ENCODE data around the gene APOL6. TPM values are rescaled to one million over a fixed set of nuclear protein-coding genes. Genes with fewer than 3 reads are reported as not detected.
"Not testable (repeated sequence)": the region's sequence is repeated elsewhere in the genome, so short reads cannot be mapped to it uniquely, and the experiment has no call there.

The APOL6 gene
- total and polyA plus RNA-seq, 9 of the 15 experiments (the other 6 are each of a cell fraction or from before 2014, with no cell fraction given), result 0.29 to 1.2 (median 0.70) TPM

DNA sequence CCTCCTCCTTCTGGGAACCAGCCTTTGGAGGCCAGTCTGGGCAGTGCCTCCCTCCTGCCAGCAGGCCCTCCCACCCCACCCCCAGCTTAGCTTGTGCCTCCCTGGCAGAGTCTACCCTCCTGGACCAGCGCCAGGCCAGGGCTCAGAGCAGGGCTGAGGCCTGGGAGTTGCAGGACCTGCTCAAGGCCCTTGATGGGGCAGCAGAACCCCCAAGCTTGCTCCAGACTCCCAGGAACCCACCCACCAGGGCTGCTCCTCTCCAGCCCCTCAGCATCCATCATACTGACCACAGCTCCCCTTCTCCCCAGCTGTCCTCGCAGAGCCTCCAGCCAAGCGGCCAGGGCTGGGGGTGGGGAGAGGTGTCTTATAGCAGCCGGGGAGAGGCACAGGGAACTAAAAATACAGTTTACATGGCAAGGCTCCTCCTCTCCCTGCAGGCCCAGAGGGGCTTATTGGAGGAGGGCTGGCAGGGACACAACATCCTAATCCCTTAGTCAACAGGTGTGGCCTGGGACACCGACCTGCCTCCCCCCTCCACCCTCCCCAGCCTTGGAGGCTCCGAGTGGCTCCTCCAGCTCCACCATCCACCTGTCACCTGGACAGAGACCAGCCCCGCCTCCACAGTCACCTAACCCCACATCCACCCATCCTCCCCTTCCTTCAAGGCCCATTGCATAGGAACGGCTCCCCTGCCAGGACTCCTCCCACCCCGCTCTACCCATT lies 25.9 kb upstream of the APOL6 start:
- no TSS peak for BruUV-seq (replicated peaks)

DNA sequence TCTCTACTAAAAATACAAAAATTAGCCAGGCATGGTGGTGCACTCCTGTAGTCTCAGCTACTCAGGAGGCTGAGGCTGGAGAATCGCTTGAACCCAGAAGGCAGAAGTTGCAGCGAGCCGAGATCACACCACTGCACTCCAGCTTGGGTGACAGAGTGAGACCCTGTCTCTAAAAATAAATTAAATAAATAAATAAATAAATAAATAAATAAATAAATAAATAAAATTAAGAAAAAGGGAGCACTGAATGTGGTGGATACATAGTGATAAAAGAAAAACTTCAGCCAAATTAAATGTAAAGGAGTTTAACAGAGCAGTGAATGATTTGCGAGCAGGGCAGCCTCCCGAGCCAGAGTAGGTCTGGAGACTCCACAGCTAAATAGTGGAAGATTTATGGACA lies 24.4 kb upstream of the APOL6 start:
- H3K79me2 ChIP-seq (ENCODE audit: control insufficient read depth, insufficient read depth, low read length); DNase-seq (ENCODE audit: extremely low read depth in 1 of 4, low spot score in 3 of 4); H3K9me3 ChIP-seq (replicated peaks; ENCODE audit: control insufficient read depth, insufficient read depth, low read depth, low read length); BruUV-seq (replicated peaks); H3K9ac ChIP-seq (ENCODE audit: insufficient read depth in 1 of 2, low read depth in 2 of 2, low read length in 2 of 2); H3K4me1 ChIP-seq (replicated peaks in 1 of 2; ENCODE audit: control insufficient read depth in 2 of 2, insufficient read depth in 2 of 2, low read length in 2 of 2); H4K20me1 ChIP-seq (replicated peaks; ENCODE audit: control insufficient read depth, insufficient read depth, low read length); H3K36me3 ChIP-seq (ENCODE audit: control insufficient read depth, insufficient read depth, low read length); H3K9me1 ChIP-seq (ENCODE audit: control insufficient read depth, insufficient read depth, low read length); POLR2A ChIA-PET; H3K4me3 ChIP-seq; ATAC-seq; H3K4me2 ChIP-seq (ENCODE audit: insufficient read depth, low read length); H2AFZ ChIP-seq (ENCODE audit: low read depth, low read length); FAIRE-seq; H3K27me3 ChIP-seq (ENCODE audit: control insufficient read depth in 2 of 2, insufficient read depth in 2 of 2, low read length in 2 of 2); H3K27ac ChIP-seq (ENCODE audit: extremely low read depth, low read depth, low read length): not testable (repeated sequence)
- intact Hi-C loops (cut with micrococcal nuclease), result loop anchor here (1.0 to 5.0 kb wide), 2 partner anchors 37 to 274 kb away; no protein-coding TSS in a partner anchor
- in situ Hi-C loops (cut with MboI), result loop anchor here (10.0 kb wide), 1 partner anchor 301 kb away; no protein-coding TSS in a partner anchor
- CTCF ChIA-PET (ENCODE audit: low intra/inter-chr PET ratio), result interaction anchor here (0.7 to 0.8 kb wide), 2 partner anchors 270 to 453 kb away, joined by 3 read pairs; no protein-coding TSS in a partner anchor
- WGBS (ENCODE audit: insufficient coverage, low coverage, missing lambda C conversion rate), result 52% methylated on average over 4 of the region's 5 CpGs

More for the DNA sequence above, 25.9 kb upstream of the APOL6 start:
- ATAC-seq (no peak), FAIRE-seq (no peak), DNase-seq (ENCODE audit: extremely low read depth in 1 of 4, low spot score in 3 of 4) (no peak)
- in situ Hi-C loops (cut with MboI) (loop anchor here (10.0 kb wide), 1 partner anchor 302 kb away; no protein-coding TSS in a partner anchor), intact Hi-C loops (cut with micrococcal nuclease) (loop anchor here (5.0 kb wide), 1 partner anchor 35 kb away; no protein-coding TSS in a partner anchor)
- Histone ChIP-seq H4K20me1 (replicated peaks; ENCODE audit: control insufficient read depth, insufficient read depth, low read length) (no peaks in the 10 kb centered on the region), H3K36me3 (ENCODE audit: control insufficient read depth, insufficient read depth, low read length) (no peaks in the 10 kb centered on the region), H3K4me1 (replicated peaks in 1 of 2; ENCODE audit: control insufficient read depth in 2 of 2, insufficient read depth in 2 of 2, low read length in 2 of 2) (peaks cover 0 to 2% of the 10 kb centered on the region in 2 experiments; a peak in 1 of 5 replicates), H3K4me3 (no peak overlapping the region), H2AFZ (ENCODE audit: low read depth, low read length) (no peak overlapping the region), H3K27me3 (ENCODE audit: control insufficient read depth in 2 of 2, insufficient read depth in 2 of 2, low read length in 2 of 2) (peaks cover 0 to 5% of the 10 kb centered on the region in 2 experiments; a peak in 2 of 5 replicates), H3K9me1 (ENCODE audit: control insufficient read depth, insufficient read depth, low read length) (no peaks in the 10 kb centered on the region), H3K4me2 (ENCODE audit: insufficient read depth, low read length) (no peak overlapping the region), H3K27ac (ENCODE audit: extremely low read depth, low read depth, low read length) (no peak overlapping the region), H3K9me3 (replicated peaks; ENCODE audit: control insufficient read depth, insufficient read depth, low read depth, low read length) (no peaks in the 10 kb centered on the region), H3K9ac (ENCODE audit: insufficient read depth in 1 of 2, low read depth in 2 of 2, low read length in 2 of 2) (no peak overlapping the region; a peak in 1 of 4 replicates), H3K79me2 (ENCODE audit: control insufficient read depth, insufficient read depth, low read length) (no peaks in the 10 kb centered on the region)
- ChIA-PET CTCF (ENCODE audit: low intra/inter-chr PET ratio) (interaction anchor here (0.5 to 1.1 kb wide), 2 partner anchors 25 to 271 kb away, joined by 3 to 5 read pairs; no protein-coding TSS in a partner anchor), POLR2A (no interaction called here)
- 39% methylated on average over 5 of the region's 9 CpGs for WGBS (ENCODE audit: insufficient coverage, low coverage, missing lambda C conversion rate)
- TF ChIP-seq ZNF253 (CRISPR knock-in tag; conservative IDR thresholded peaks at IDR 0.05), result no peak
- no peak for TF ChIP-seq PHTF2 (CRISPR knock-in tag; IDR thresholded peaks at IDR 0.05)
- TF ChIP-seq HNRNPLL (IDR thresholded peaks at IDR 0.05; ENCODE audit: low read depth, low read length, poor library complexity, severe bottlenecking), result no peak
- TF ChIP-seq MEIS2 (IDR thresholded peaks at IDR 0.05; ENCODE audit: partially characterized antibody), result no peak
- TF ChIP-seq SIX5 (IDR thresholded peaks at IDR 0.05; ENCODE audit: borderline replicate concordance in 1 of 2, insufficient read depth in 1 of 2, low read depth in 1 of 2, low read length in 2 of 2), result no peak
- no peak for TF ChIP-seq ZNF24 (IDR thresholded peaks at IDR 0.05)
- TF ChIP-seq ZNF263 (CRISPR knock-in tag; IDR thresholded peaks at IDR 0.05; ENCODE audit: borderline replicate concordance), result no peak
- no peak for TF ChIP-seq GTF2A2 (tag; IDR thresholded peaks at IDR 0.05)
- TF ChIP-seq NCOA6 (IDR thresholded peaks at IDR 0.05), result no peak
- no peak for TF ChIP-seq WHSC1 (IDR thresholded peaks at IDR 0.05; ENCODE audit: low read length)
- TF ChIP-seq, protein P1, sequence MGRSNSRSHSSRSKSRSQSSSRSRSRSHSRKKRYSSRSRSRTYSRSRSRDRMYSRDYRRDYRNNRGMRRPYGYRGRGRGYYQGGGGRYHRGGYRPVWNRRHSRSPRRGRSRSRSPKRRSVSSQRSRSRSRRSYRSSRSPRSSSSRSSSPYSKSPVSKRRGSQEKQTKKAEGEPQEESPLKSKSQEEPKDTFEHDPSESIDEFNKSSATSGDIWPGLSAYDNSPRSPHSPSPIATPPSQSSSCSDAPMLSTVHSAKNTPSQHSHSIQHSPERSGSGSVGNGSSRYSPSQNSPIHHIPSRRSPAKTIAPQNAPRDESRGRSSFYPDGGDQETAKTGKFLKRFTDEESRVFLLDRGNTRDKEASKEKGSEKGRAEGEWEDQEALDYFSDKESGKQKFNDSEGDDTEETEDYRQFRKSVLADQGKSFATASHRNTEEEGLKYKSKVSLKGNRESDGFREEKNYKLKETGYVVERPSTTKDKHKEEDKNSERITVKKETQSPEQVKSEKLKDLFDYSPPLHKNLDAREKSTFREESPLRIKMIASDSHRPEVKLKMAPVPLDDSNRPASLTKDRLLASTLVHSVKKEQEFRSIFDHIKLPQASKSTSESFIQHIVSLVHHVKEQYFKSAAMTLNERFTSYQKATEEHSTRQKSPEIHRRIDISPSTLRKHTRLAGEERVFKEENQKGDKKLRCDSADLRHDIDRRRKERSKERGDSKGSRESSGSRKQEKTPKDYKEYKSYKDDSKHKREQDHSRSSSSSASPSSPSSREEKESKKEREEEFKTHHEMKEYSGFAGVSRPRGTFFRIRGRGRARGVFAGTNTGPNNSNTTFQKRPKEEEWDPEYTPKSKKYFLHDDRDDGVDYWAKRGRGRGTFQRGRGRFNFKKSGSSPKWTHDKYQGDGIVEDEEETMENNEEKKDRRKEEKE (IDR thresholded peaks at IDR 0.05; ENCODE audit: borderline replicate concordance in 1 of 2, control insufficient read depth in 1 of 2, low read depth in 2 of 2, low read length in 1 of 2), result no peak
- TF ChIP-seq, protein P2, sequence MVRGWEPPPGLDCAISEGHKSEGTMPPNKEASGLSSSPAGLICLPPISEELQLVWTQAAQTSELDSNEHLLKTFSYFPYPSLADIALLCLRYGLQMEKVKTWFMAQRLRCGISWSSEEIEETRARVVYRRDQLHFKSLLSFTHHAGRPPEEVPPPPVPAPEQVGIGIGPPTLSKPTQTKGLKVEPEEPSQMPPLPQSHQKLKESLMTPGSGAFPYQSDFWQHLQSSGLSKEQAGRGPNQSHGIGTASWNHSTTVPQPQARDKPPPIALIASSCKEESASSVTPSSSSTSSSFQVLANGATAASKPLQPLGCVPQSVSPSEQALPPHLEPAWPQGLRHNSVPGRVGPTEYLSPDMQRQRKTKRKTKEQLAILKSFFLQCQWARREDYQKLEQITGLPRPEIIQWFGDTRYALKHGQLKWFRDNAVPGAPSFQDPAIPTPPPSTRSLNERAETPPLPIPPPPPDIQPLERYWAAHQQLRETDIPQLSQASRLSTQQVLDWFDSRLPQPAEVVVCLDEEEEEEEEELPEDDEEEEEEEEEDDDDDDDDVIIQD (CRISPR knock-in tag; IDR thresholded peaks at IDR 0.05), result no peak
- no peak for TF ChIP-seq ZNF224 (CRISPR knock-in tag; IDR thresholded peaks at IDR 0.05)
- no peak for TF ChIP-seq XRCC5 (IDR thresholded peaks at IDR 0.05; ENCODE audit: low read depth, low read length)
- TF ChIP-seq ZNF77 (CRISPR knock-in tag; IDR thresholded peaks at IDR 0.05), result no peak
- TF ChIP-seq ZFP1 (CRISPR knock-in tag; IDR thresholded peaks at IDR 0.05), result no peak
